ENCODE measurements around the gene HMGCS1. TPM values are rescaled to one million over a fixed set of nuclear protein-coding genes. Genes with fewer than 3 reads are reported as not detected.

Gene HMGCS1
- total RNA-seq, 1 donor from 2014 or later: 146 TPM

DNA sequence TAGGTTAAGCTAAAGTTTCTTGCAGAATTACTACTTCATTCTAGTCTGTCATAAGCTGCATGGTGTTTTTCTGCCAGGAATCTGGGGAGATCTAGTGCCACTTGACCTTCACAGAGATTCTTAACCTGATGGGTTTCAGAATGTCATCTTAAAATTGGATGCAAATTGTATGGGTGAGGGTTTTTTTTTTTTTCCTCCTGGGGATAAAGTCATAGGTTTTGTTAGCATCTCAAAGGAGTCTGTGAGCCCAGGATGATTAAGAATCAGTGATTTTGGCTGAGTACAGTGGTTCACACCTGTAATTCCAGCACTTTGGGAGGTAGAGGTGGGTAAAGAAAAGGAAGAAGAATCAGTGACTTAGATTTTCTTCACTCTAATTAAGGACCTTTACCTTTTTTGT lies 69.9 kb downstream of the HMGCS1 start:
- Histone ChIP-seq H3K36me3 (ENCODE audit: insufficient read depth, low read length) (no peaks in the 10 kb centered on the region), H3K27me3 (ENCODE audit: insufficient read depth, low read length) (peaks cover 3% of the 10 kb centered on the region), H2AFZ (ENCODE audit: low read depth, low read length) (no peak overlapping the region), H3K27ac (ENCODE audit: low read depth, low read length) (no peak overlapping the region), H3K9ac (ENCODE audit: low read length) (no peak overlapping the region), H3K4me1 (ENCODE audit: insufficient read depth, low read length) (no peaks in the 10 kb centered on the region), H3K4me2 (ENCODE audit: low read length) (no peak overlapping the region), H3K79me2 (ENCODE audit: insufficient read depth, low read length) (no peaks in the 10 kb centered on the region), H3K9me3 (ENCODE audit: insufficient read depth, low read depth, low read length) (no peaks in the 10 kb centered on the region), H4K20me1 (ENCODE audit: insufficient read depth, low read length) (no peaks in the 10 kb centered on the region), H3K4me3 (ENCODE audit: insufficient read depth, low read depth, low read length) (no peak overlapping the region)
- Mint-ChIP-seq H3K27ac (ENCODE audit: unreplicated experiment) (no peak overlapping the region), H3K4me1 (ENCODE audit: low read depth, unreplicated experiment) (no peaks in the 10 kb centered on the region), H3K27me3 (ENCODE audit: low read depth, unreplicated experiment) (peaks cover 10% of the 10 kb centered on the region), H3K4me3 (ENCODE audit: unreplicated experiment) (no peak overlapping the region), H3K9me3 (ENCODE audit: unreplicated experiment) (peaks cover 2% of the 10 kb centered on the region), H3K36me3 (ENCODE audit: low read depth, unreplicated experiment) (no peaks in the 10 kb centered on the region)
- DNase-seq (ENCODE audit: low read depth): no peak
- no peak for FAIRE-seq
- TF ChIP-seq EZH2 (IDR thresholded peaks at IDR 0.05; ENCODE audit: insufficient read depth, low read length): no peak
- TF ChIP-seq, protein P1, sequence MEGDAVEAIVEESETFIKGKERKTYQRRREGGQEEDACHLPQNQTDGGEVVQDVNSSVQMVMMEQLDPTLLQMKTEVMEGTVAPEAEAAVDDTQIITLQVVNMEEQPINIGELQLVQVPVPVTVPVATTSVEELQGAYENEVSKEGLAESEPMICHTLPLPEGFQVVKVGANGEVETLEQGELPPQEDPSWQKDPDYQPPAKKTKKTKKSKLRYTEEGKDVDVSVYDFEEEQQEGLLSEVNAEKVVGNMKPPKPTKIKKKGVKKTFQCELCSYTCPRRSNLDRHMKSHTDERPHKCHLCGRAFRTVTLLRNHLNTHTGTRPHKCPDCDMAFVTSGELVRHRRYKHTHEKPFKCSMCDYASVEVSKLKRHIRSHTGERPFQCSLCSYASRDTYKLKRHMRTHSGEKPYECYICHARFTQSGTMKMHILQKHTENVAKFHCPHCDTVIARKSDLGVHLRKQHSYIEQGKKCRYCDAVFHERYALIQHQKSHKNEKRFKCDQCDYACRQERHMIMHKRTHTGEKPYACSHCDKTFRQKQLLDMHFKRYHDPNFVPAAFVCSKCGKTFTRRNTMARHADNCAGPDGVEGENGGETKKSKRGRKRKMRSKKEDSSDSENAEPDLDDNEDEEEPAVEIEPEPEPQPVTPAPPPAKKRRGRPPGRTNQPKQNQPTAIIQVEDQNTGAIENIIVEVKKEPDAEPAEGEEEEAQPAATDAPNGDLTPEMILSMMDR (IDR thresholded peaks at IDR 0.05; ENCODE audit: insufficient read depth, low read depth, low read length): no peak

DNA sequence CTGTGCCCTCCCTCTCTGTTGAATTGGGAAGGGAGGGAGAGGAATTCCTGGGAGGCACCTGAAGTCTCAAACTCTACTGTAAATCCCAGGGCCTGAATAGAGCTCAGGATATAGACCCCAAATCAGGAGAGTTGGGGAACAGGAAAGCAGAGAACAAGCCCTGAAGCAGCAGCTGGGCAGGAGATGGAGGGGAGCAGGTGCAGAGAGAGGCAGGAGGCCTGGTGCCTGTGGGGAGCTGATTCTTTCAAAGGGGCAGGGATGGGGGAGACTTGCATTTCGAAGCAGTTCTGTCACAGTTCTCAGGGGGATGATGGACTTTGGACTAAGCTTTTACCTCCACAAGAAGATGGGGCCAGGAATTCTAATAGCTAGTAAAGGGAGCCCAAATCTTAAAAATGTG lies 71.0 kb downstream of the HMGCS1 start:
- H3K4me1 ChIP-seq (ENCODE audit: insufficient read depth, low read length): no peaks in the 10 kb centered on the region
- H3K27ac ChIP-seq (ENCODE audit: low read depth, low read length): no peak overlapping the region
- H2AFZ ChIP-seq (ENCODE audit: low read depth, low read length): no peak overlapping the region
- Mint-ChIP-seq H3K4me3 (ENCODE audit: unreplicated experiment) (no peak overlapping the region), H3K27ac (ENCODE audit: unreplicated experiment) (no peak overlapping the region), H3K27me3 (ENCODE audit: low read depth, unreplicated experiment) (peaks cover 9% of the 10 kb centered on the region), H3K9me3 (ENCODE audit: unreplicated experiment) (peaks cover 2% of the 10 kb centered on the region), H3K36me3 (ENCODE audit: low read depth, unreplicated experiment) (no peaks in the 10 kb centered on the region), H3K4me1 (ENCODE audit: low read depth, unreplicated experiment) (no peaks in the 10 kb centered on the region)
- H3K9me3 ChIP-seq (ENCODE audit: insufficient read depth, low read depth, low read length): no peaks in the 10 kb centered on the region
- H3K27me3 ChIP-seq (ENCODE audit: insufficient read depth, low read length): peaks cover 3% of the 10 kb centered on the region
- H3K9ac ChIP-seq (ENCODE audit: low read length): no peak overlapping the region
- TF ChIP-seq, protein P1 (IDR thresholded peaks at IDR 0.05; ENCODE audit: insufficient read depth, low read depth, low read length): no peak
- TF ChIP-seq EZH2 (IDR thresholded peaks at IDR 0.05; ENCODE audit: insufficient read depth, low read length): no peak
- H3K36me3 ChIP-seq (ENCODE audit: insufficient read depth, low read length): no peaks in the 10 kb centered on the region
- H3K79me2 ChIP-seq (ENCODE audit: insufficient read depth, low read length): no peaks in the 10 kb centered on the region
- no peaks in the 10 kb centered on the region for H4K20me1 ChIP-seq (ENCODE audit: insufficient read depth, low read length)
- no peak overlapping the region for H3K4me3 ChIP-seq (ENCODE audit: insufficient read depth, low read depth, low read length)
- H3K4me2 ChIP-seq (ENCODE audit: low read length): no peak overlapping the region
- no peak for DNase-seq (ENCODE audit: low read depth)
- no peak for FAIRE-seq

Other genes with a start within 250 kb of the HMGCS1 start
- gene ZNF131, start 192.5 kb downstream of the HMGCS1 start, total RNA-seq: 25.7 and 28.7 TPM in 2 replicates
- 0.54 and 1.5 TPM in 2 replicates for gene NIM1K, start 121.2 kb downstream of the HMGCS1 start, total RNA-seq
- gene CCL28, start 99.0 kb upstream of the HMGCS1 start, total RNA-seq: 0.16 TPM in 1 of 2 replicates, not detected in the other
- gene TMEM267, start 170.5 kb upstream of the HMGCS1 start, total RNA-seq: 20.9 and 22.3 TPM in 2 replicates
- gene C5orf34, start 201.7 kb upstream of the HMGCS1 start, total RNA-seq: 2.5 and 3.3 TPM in 2 replicates
- 95.7 and 101 TPM in 2 replicates for gene PAIP1, start 243.7 kb upstream of the HMGCS1 start, total RNA-seq

Data from astrocyte (in vitro differentiated cells and primary cell).